Fibroblast of pulmonary artery (primary cell): ENCODE results near the gene ASTN2.

Experiments
- DNase-seq: peaks from one replicate; pipeline ENCODE4 v3.0.0-alpha.2; 2010; ENCODE audit warnings: low read depth
- H3K4me3 ChIP-seq: replicated peaks from 2 replicates; pipeline ENCODE4 v1.5.1; 2011; ENCODE audit warnings: low read depth, mild to moderate bottlenecking, control low read depth, low read length, moderate library complexity
- CTCF ChIP-seq: IDR thresholded peaks from 2 replicates; pipeline ENCODE4 v1.5.1; 2011; ENCODE audit warnings: mild to moderate bottlenecking, control low read depth, low read length, inconsistent platforms; ENCODE audit errors: missing control alignments

ASTN2 gene

GRCh38 chr9:117081641-117082317, 333.1 kb downstream of the ASTN2 start:
- H3K4me3 ChIP-seq = no peak overlapping the region
- DNase-seq = no peak
- no peak for TF ChIP-seq CTCF

GRCh38 chr9:117080765-117081390, 334.0 kb downstream of the ASTN2 start:
- no peak overlapping the region for H3K4me3 ChIP-seq
- no peak for TF ChIP-seq CTCF
- DNase-seq = no peak

GRCh38 chr9:117076571-117077290, 338.1 kb downstream of the ASTN2 start:
- TF ChIP-seq CTCF = no peak
- DNase-seq = no peak
- no peak overlapping the region for H3K4me3 ChIP-seq

- H3K4me3 ChIP-seq = no peak overlapping the region
- DNase-seq = no peak
- TF ChIP-seq CTCF = no peak
Observed at GRCh38 chr9:117075636-117076035, 339.2 kb downstream of the ASTN2 start.

GRCh38 chr9:117074784-117075520, 339.9 kb downstream of the ASTN2 start:
- DNase-seq = no peak
- H3K4me3 ChIP-seq = no peak overlapping the region
- no peak for TF ChIP-seq CTCF

- no peak for TF ChIP-seq CTCF
Observed at GRCh38 chr9:117074342-117074662, 340.6 kb downstream of the ASTN2 start.

More at GRCh38 chr9:117074342-117074662, 340.6 kb downstream of the ASTN2 start:
- DNase-seq = no peak
- H3K4me3 ChIP-seq = no peak overlapping the region
